K562 (cell line): Measurements from ENCODE around the gene KLHL29. TPM values are rescaled to one million over a fixed set of nuclear protein-coding genes. Genes with fewer than 3 reads are reported as not detected.

ENCODE experiments used
- ATAC-seq: fragments of 200-7000 bp; cut with Tn5 transposase; 3 replicates; pipeline ENCODE4 v1.9.1; 2020; ENCODE audit warnings: moderate library complexity
- BruUV-seq: library from RNA; stranded (reverse); fragments of 400-500 nt; replicated peaks from 2 replicates; lab custom pipeline; 2021; lab: Mats Ljungman, UMichigan
- CTCF ChIA-PET: fragments of 300-600 bp; formaldehyde crosslinking; extraction: SDS; loops from one replicate; lab custom pipeline; 2021; ENCODE audit warnings: low intra/inter-chr PET ratio; lab: Yijun Ruan, JAX
- POLR2A ChIA-PET: fragments of 300-600, 350-650 bp; sonication (Branson Sonifier 250); formaldehyde crosslinking; extraction: SDS; loops from one replicate; lab custom pipeline; 2021; ENCODE audit warnings: antibody characterized with exemption, inconsistent platforms; lab: Yijun Ruan, JAX
- DNase-seq, 4 experiments: peaks; one replicate each; pipeline versions ENCODE4 v3.0.0 to v3.0.0-alpha.2; 2011 to 2018; ENCODE audit warnings: low spot score in 3 of 4, mixed read lengths in 3 of 4; ENCODE audit errors: extremely low read depth in 1 of 4
- FAIRE-seq: peaks from 2 replicates; lab custom pipeline; 2011; peaks lifted over from hg19 to GRCh38; lab: Jason Lieb, UNC
- H2AFZ ChIP-seq: 2 replicates; pipeline ENCODE4 v1.6.0; 2011; ENCODE audit warnings: low read depth, low read length, control low read depth, inconsistent platforms
- H3K27ac ChIP-seq: fragments of 200-600 bp; 3 replicates; pipeline ENCODE4 v1.8.0; 2011; ENCODE audit warnings: low read depth, mild to moderate bottlenecking, control low read depth, inconsistent platforms, low read length, moderate library complexity, mixed read lengths; ENCODE audit errors: extremely low read depth
- H3K27me3 ChIP-seq, 2 experiments: fragments of 300-600 bp in 1 of 2; 2 replicates in 1 of 2; 3 replicates in 1 of 2; pipeline versions ENCODE4 v1.6.0 to v1.8.0; 2011; ENCODE audit warnings: inconsistent platforms in 2 of 2, low read length in 2 of 2, mild to moderate bottlenecking in 1 of 2, mixed read lengths in 1 of 2, moderate library complexity in 1 of 2; ENCODE audit not compliant: control insufficient read depth in 2 of 2, insufficient read depth in 2 of 2
- H3K36me3 ChIP-seq: fragments of 300-600 bp; 3 replicates; pipeline ENCODE4 v1.8.0; 2011; ENCODE audit warnings: mild to moderate bottlenecking, low read length, inconsistent platforms; ENCODE audit not compliant: control insufficient read depth, insufficient read depth
- H3K4me1 ChIP-seq, 2 experiments: fragments of 200-600 bp in 1 of 2; replicated peaks in 1 of 2; 2 replicates in 1 of 2; 3 replicates in 1 of 2; pipeline versions ENCODE4 v1.5.1 to v1.8.0; 2011; ENCODE audit warnings: inconsistent platforms in 2 of 2, low read length in 2 of 2, mild to moderate bottlenecking in 1 of 2, mixed read lengths in 1 of 2, moderate library complexity in 1 of 2; ENCODE audit not compliant: control insufficient read depth in 2 of 2, insufficient read depth in 2 of 2
- H3K4me2 ChIP-seq: 2 replicates; pipeline ENCODE4 v1.6.1; 2011; ENCODE audit warnings: low read length, control low read depth, inconsistent platforms, mixed read lengths; ENCODE audit not compliant: insufficient read depth
- H3K4me3 ChIP-seq: fragments of 200-600 bp; sonication (generic), shearing (Covaris generic); 2 replicates; pipeline ENCODE4 v1.5.1; 2016; ENCODE audit warnings: control low read depth, inconsistent platforms
- H3K79me2 ChIP-seq: fragments of 200-600 bp; 3 replicates; pipeline ENCODE4 v1.8.0; 2011; ENCODE audit warnings: low read length, inconsistent platforms; ENCODE audit not compliant: control insufficient read depth, insufficient read depth
- H3K9ac ChIP-seq, 2 experiments: 2 replicates each; pipeline versions ENCODE4 v1.6.0 to v1.6.1; 2011; ENCODE audit warnings: low read depth in 2 of 2, low read length in 2 of 2, control low read depth in 1 of 2, inconsistent platforms in 1 of 2, mild to moderate bottlenecking in 1 of 2, mixed read lengths in 1 of 2; ENCODE audit not compliant: insufficient read depth in 1 of 2
- H3K9me1 ChIP-seq: one replicate; pipeline ENCODE4 v1.6.0; 2011; ENCODE audit warnings: inconsistent platforms, mild to moderate bottlenecking, low read length, moderate library complexity; ENCODE audit not compliant: control insufficient read depth, insufficient read depth
- H3K9me3 ChIP-seq: replicated peaks from 2 replicates; pipeline ENCODE4 v1.5.1; 2011; ENCODE audit warnings: low read depth, low read length, inconsistent platforms; ENCODE audit not compliant: control insufficient read depth, insufficient read depth
- H4K20me1 ChIP-seq: replicated peaks from 2 replicates; pipeline ENCODE4 v1.6.1; 2011; ENCODE audit warnings: low read length, inconsistent platforms, mixed read lengths; ENCODE audit not compliant: control insufficient read depth, insufficient read depth
- ARID3A ChIP-seq: IDR thresholded peaks from 2 replicates; pipeline ENCODE4 v1.6.1; 2012; ENCODE audit warnings: low read depth, low read length, improper control_type of control experiment, borderline replicate concordance
- CBX1 ChIP-seq: sonication (generic); IDR thresholded peaks from 2 replicates; pipeline ENCODE4 v1.6.1; 2016; ENCODE audit warnings: antibody characterized with exemption, low read depth, mild to moderate bottlenecking
- CHD2 ChIP-seq: IDR thresholded peaks from 2 replicates; pipeline ENCODE4 v1.6.1; 2011; ENCODE audit warnings: low read depth, low read length
- DPF2 ChIP-seq: fragments of 450-650 bp; IDR thresholded peaks from 2 replicates; pipeline ENCODE4 v1.6.1; 2016
- MCM5 ChIP-seq: fragments of 450-650 bp; IDR thresholded peaks from 2 replicates; pipeline ENCODE4 v1.6.1; 2016; ENCODE audit warnings: low read depth
- NCOA4 ChIP-seq: fragments of 450-650 bp; IDR thresholded peaks from 2 replicates; pipeline ENCODE4 v1.6.1; 2018; ENCODE audit warnings: mild to moderate bottlenecking; ENCODE audit not compliant: partially characterized antibody
- PTRF ChIP-seq: fragments of 450-650 bp; IDR thresholded peaks from 2 replicates; pipeline ENCODE4 v1.6.1; 2016; ENCODE audit warnings: mild to moderate bottlenecking, missing genetic modification characterization, missing compliant biosample characterization
- SIN3A ChIP-seq, 2 experiments: fragments of 150-350 bp in 1 of 2; IDR thresholded peaks; 2 replicates each; pipeline ENCODE4 v1.6.1; 2011 to 2016; ENCODE audit warnings: borderline replicate concordance in 2 of 2, low read depth in 2 of 2, low read length in 2 of 2, mild to moderate bottlenecking in 2 of 2, moderate library complexity in 2 of 2; ENCODE audit not compliant: control insufficient read depth in 1 of 2
- TRIM25 ChIP-seq: fragments of 450-650 bp; IDR thresholded peaks from 2 replicates; pipeline ENCODE4 v1.7.0; 2016; ENCODE audit warnings: borderline replicate concordance
- ZKSCAN1 ChIP-seq: fragments of 150-350 bp; IDR thresholded peaks from 2 replicates; pipeline ENCODE4 v1.6.1; 2016; ENCODE audit warnings: low read depth, low read length
- ZNF232 ChIP-seq: sonication (generic); formaldehyde crosslinking; IDR thresholded peaks from 2 replicates; pipeline ENCODE4 v1.8.0; 2022; ENCODE audit warnings: mild to moderate bottlenecking, missing genetic modification reagents
- ZNF79 ChIP-seq: fragments of 250-450 bp; sonication (Bioruptor Pico); IDR thresholded peaks from 2 replicates; pipeline ENCODE4 v1.4.0; 2020; ENCODE audit warnings: low read depth, mild to moderate bottlenecking, moderate library complexity
- WGBS: fragments of 100-300 bp; shearing (Covaris generic); methylation state at CpG from one replicate; pipeline ENCODE4 v1.1.6; 2016; ENCODE audit warnings: low coverage, mixed read lengths; ENCODE audit not compliant: insufficient coverage; ENCODE audit errors: missing lambda C conversion rate; 5-methylcytosine and 5-hydroxymethylcytosine counted together
- in situ Hi-C: fragments of 300-500 bp; cut with MboI; formaldehyde crosslinking; loops from 4 replicates; pipeline ENCODE4 v1.15.0; 2018; ENCODE audit warnings: inconsistent platforms, mixed read lengths
- intact Hi-C: fragments of 100-400 bp; cut with micrococcal nuclease; formaldehyde crosslinking; loops from 2 replicates; pipeline ENCODE4 v1.14.2; 2022
- polyA plus RNA-seq, 8 experiments: library from polyadenylated mRNA; depleted of rRNA in 4 of 8; stranded (reverse) in 5 of 8; unstranded in 3 of 8; fragments of >200 nt; fragmentation: Nextera tagmentation in 2 of 8; fragmentation: Illumina TruSeq in 1 of 8; extraction: Ambion mirVana in 2 of 8; extraction: Trizol in 1 of 8; gene quantifications; 2 replicates each; pipeline versions ENCODE4 v1.2.1 to v1.2.3, GENCODE V29; 2011 to 2014; ENCODE audit warnings: inconsistent platforms in 1 of 8, missing spikeins in 1 of 8
- total RNA-seq, 7 experiments: library from RNA; depleted of rRNA in 6 of 7; stranded (reverse); fragments of >200 nt in 6 of 7; fragmentation: Illumina TruSeq in 2 of 7; extraction: Trizol in 2 of 7; gene quantifications; 2 replicates each; pipeline versions ENCODE4 v1.2.1 to v1.2.3, GENCODE V29; 2011 to 2021; ENCODE audit warnings: low replicate concordance in 1 of 7
- TF ChIP-seq, protein P1 (sequence below): fragments of 450-650 bp; IDR thresholded peaks from 2 replicates; pipeline ENCODE4 v1.6.1; 2016; ENCODE audit warnings: low read depth, mild to moderate bottlenecking, moderate library complexity
- TF ChIP-seq, protein P2 (sequence below): fragments of 450-650 bp; conservative IDR thresholded peaks from 2 replicates; pipeline ENCODE4 v1.6.1; 2016; ENCODE audit warnings: missing genetic modification characterization, low read depth, mild to moderate bottlenecking, missing compliant biosample characterization, moderate library complexity

The KLHL29 gene
- total and polyA plus RNA-seq, 9 of the 15 experiments (the other 6 are each of a cell fraction or from before 2014, with no cell fraction given): 0.03 to 0.31 (median 0.08) TPM; not detected in 1

GRCh38 chr2:23659328-23659727 lies 274.3 kb downstream of the KLHL29 start:
- in situ Hi-C loops: no loop called here
- H3K4me1 ChIP-seq: peaks cover 0 to 13% of the 10 kb centered on the region in 2 experiments; a peak in 2 of 5 replicates
- no peak overlapping the region for H3K4me2 ChIP-seq
- H3K4me3 ChIP-seq: no peak overlapping the region
- WGBS: 2% methylated on average over 9 of the region's 9 CpGs
- H3K9ac ChIP-seq: no peak overlapping the region; a peak in 1 of 4 replicates
- no peaks in the 10 kb centered on the region for H3K79me2 ChIP-seq
- H3K36me3 ChIP-seq: no peaks in the 10 kb centered on the region
- H2AFZ ChIP-seq: no peak overlapping the region
- peaks cover 3% of the 10 kb centered on the region for H4K20me1 ChIP-seq
- intact Hi-C loops: no loop called here
- ChIA-PET POLR2A (interaction anchor here (0.5 to 1.2 kb wide), 2 partner anchors 9 to 361 kb away, joined by 3 to 4 read pairs; no protein-coding TSS in a partner anchor), CTCF (no interaction called here)
- ATAC-seq: no peak
- H3K27ac ChIP-seq: no peak overlapping the region
- H3K27me3 ChIP-seq: peaks cover 39 to 80% of the 10 kb centered on the region in 2 experiments
- no peak for FAIRE-seq
- BruUV-seq: no TSS peak
- no peak for DNase-seq
- no peak for TF ChIP-seq CHD2
- no peak for TF ChIP-seq SIN3A (IDR thresholded peaks at IDR 0.05; ENCODE audit: borderline replicate concordance in 2 of 2, control insufficient read depth in 1 of 2, low read depth in 2 of 2, low read length in 2 of 2)
- TF ChIP-seq ZNF79 (CRISPR knock-in tag): no peak
- TF ChIP-seq MCM5: no peak
- no peak for TF ChIP-seq CBX1
- TF ChIP-seq ZKSCAN1: no peak
- no peak for TF ChIP-seq DPF2
- no peak for TF ChIP-seq ZNF232 (CRISPR knock-in tag)
- TF ChIP-seq, protein P1, sequence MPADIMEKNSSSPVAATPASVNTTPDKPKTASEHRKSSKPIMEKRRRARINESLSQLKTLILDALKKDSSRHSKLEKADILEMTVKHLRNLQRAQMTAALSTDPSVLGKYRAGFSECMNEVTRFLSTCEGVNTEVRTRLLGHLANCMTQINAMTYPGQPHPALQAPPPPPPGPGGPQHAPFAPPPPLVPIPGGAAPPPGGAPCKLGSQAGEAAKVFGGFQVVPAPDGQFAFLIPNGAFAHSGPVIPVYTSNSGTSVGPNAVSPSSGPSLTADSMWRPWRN: no peak
- TF ChIP-seq NCOA4: no peak
- no peak for TF ChIP-seq TRIM25
- no peak for TF ChIP-seq ARID3A
- TF ChIP-seq, protein P2, sequence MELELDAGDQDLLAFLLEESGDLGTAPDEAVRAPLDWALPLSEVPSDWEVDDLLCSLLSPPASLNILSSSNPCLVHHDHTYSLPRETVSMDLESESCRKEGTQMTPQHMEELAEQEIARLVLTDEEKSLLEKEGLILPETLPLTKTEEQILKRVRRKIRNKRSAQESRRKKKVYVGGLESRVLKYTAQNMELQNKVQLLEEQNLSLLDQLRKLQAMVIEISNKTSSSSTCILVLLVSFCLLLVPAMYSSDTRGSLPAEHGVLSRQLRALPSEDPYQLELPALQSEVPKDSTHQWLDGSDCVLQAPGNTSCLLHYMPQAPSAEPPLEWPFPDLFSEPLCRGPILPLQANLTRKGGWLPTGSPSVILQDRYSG (tag): no peak
- no peak for TF ChIP-seq PTRF (tag)
- H3K9me1 ChIP-seq: no peaks in the 10 kb centered on the region
- H3K9me3 ChIP-seq: no peaks in the 10 kb centered on the region
